Measurements from ENCODE around the gene IL3.

IL3 gene, protein sequence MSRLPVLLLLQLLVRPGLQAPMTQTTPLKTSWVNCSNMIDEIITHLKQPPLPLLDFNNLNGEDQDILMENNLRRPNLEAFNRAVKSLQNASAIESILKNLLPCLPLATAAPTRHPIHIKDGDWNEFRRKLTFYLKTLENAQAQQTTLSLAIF

DNA sequence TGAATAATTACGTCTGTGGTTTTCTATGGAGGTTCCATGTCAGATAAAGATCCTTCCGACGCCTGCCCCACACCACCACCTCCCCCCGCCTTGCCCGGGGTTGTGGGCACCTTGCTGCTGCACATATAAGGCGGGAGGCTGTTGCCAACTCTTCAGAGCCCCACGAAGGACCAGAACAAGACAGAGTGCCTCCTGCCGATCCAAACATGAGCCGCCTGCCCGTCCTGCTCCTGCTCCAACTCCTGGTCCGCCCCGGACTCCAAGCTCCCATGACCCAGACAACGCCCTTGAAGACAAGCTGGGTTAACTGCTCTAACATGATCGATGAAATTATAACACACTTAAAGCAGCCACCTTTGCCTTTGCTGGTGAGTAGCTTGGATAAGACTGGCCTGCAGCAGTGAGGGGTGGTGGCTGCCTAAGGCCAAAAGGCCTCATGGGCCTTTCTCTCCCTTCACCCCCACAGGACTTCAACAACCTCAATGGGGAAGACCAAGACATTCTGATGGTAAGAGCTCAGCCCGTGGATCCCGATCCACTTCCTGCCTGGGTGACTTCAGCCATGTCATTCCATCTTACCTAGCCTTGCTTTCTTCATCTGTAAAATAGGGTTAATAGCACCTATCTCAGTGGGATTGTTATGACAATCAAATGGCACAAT, at the start of gene IL3:
Gene IL3, plus strand, starts transcription at position 155 of the 661 bp plus-strand sequence. Its CDS starts 52 bp downstream, at position 207.
- no peak for DNase-seq (ENCODE audit: low read depth)

DNA sequence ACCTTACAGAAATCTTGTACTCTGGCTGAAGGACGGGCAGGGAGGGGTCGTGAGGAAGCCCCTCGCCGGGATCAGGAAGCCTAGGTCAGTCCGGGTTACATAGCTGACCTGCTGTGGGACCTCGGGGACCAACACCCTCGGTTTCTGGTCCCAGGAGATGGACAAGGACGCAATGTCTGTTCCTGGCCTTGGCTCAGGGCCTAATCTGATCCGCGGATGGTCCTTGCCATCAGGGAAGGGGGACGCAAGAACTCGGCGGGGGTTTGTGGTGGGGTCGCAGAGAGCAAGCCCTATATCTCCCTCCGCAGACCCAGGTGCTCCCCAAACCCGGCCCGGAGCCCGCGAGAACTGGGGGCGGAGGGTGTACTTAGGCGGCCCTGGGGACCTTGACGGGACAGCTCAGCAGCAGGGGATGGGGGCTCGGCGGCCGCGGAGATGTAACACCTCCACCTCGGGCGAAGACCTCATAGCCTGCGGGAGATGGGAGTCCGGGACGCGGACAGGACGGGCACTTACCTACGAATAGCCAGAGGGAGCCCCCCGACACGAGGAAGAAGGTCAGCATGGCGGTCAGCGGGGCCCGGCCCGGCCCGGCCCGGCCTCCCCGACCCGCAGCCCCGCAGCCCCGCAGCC, 49.4 kb upstream of the IL3 start:
- no peak for DNase-seq (ENCODE audit: low read depth)

DNA sequence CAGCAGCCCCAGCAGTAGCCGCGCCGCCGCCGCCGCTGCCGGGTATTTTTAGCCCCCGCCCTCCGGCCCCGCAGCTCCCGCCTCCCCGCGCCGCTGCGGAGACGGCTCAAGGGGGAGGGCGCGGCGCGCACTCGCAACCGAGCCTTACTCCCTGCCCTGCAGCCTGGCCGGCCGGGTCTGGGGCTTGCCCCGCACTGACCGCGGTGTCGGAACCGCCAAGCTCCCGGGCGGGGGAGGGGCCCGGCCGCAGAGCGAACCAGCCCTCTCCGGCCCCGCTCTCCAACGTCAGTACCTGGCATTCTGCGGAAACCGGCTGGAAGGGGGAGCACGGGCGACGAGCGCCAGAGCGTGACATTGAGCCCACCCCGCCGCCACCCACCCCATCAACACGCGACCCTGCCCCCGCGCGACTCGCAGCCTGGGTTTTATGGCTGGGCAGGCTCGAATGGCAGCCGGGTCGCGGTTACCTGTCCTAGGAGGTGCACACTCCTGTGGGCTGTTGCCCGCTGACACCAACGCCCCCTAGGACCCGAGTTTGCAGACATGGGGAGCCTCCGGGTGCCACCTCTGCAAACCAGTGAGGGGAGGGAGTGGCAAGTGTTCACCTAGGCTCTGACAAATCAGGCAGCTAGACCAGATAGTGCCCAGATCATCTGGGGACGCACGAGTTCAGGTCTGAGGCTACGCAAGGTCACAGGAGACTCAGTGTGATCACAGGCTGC, 48.7 kb upstream of the IL3 start, which contains the start of gene ACSL6:
Gene ACSL6, minus strand, starts transcription at position 37 of the 722 bp plus-strand sequence. CDS start 105 bp downstream, outside the sequence.
- no peak for DNase-seq (ENCODE audit: low read depth)

DNA sequence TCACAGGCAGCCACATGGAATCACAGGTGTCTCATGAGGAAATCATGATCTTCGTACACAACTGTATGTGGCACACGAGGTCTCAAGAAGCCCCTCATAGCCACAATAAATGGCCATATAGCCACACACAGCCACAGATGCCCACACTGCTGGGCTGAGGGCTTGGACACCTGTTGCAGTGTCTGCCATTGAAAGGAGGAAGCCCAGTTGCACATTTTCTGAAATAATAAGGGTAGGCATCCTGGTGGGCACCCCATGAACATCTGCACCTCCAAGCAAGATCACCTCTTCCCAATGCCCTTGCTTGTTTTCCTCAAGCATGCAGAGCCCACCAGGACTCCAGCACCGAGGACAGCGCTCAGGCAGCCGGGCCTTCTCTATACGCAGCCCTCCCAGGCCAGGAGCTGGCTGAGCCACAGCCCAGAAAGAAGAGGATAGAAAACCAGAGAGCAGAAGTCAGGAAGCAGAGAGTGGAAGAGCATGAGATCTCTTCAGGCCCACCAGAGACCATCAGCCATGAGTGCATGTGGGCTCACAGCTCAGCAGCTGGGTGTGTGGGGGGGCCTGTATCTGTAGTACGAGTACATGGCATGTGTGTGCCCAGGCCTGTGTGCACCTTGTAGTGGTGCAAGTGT, 48.0 kb upstream of the IL3 start:
- no peak for DNase-seq (ENCODE audit: low read depth)

DNA sequence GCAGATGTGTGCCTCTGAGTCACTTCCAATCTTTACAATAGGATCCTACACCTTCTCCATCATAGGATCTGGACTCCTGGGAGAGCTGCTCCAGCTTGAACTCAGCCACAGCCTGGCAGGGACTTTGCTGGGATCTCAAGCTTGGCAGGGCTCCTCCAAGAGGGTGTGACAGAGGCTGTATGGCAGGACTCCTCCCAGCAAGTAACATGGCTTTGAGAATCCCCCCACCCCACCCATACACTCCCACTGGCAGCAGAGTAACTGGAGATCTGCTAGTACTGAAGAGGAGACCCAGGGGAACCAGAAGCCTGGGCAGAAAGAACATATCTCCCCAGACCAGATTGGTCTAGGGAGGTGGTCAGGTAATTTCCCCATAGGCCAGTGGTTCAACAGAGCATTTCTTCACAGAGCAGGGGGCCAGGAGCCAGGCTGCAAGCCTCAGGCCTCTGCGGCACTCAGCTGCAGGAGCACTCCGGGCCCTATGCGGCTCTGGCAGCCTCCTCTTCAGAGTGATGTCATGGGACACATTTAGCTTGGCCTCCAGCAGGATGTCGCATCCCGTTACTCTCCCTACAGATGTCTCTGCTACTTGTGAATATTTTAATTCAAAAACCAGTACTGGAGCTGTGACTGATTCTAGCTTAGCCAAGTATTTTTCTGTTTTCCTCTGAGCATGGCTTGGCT, 47.3 kb upstream of the IL3 start:
- DNase-seq (ENCODE audit: low read depth) = no peak

DNA sequence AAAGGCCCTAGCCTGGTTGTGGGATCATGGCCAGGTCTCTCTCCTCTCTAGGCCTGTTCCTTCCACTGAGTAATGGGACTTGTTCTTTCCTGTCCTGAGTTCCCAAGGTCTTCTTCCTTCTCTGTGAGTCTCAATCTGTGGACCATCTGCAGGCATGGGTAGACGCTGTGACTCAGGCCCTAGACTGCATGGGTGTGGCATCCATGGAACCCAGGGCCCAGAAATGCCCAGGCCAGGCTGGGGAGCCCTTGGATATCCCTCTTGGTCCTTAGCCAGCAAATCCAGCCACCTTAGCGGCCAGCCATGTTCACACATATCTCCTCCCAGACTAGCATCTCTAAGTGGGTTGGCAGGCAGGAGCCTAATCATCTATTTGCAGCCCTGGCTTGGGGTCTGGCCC, 46.7 kb upstream of the IL3 start:
- no peak for DNase-seq (ENCODE audit: low read depth)

DNA sequence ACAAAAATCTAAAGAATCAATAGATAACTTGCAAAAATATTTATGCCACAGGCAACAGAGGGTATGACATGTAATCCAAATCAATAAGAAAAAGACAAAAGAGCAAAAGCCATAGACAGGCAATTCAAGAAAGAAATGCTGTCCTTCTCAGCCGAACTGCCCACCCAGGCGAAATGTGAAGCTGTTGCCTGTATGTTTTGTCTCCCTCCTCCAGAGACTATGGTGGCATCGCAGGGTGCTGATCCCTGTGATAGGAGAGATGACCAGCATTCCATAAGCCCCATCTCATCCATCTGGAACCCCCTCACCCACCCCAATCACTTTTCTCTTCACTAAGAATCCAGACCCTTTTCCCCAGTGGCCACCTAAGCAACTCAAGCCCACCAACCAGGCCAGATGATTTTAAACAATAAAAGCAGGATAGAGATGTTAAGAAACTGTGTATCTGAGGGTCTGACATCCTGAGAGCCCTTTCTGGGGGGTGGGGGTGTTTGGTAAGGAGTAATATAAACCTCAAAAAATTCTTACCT, 43.7 kb upstream of the IL3 start:
- no peak for DNase-seq (ENCODE audit: low read depth)

DNA sequence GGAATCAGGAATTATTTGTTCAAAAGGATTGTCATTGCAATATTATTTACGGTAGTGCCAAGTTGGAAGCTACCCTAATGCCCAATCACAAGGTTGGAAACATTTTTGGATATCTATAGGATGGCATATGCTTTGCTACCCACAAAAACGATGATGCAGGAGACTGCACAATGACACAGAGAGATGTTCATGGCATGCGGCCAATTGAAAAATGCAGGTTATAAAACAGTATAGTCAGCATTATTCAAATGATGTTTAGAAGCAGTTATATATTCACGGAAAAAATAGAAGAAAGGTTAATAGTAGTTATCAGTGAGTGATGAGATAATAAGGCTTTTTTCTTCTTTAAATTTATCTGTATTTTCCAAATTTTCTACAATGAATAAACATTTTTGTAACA, 43.1 kb upstream of the IL3 start:
- no peak for DNase-seq (ENCODE audit: low read depth)

DNA sequence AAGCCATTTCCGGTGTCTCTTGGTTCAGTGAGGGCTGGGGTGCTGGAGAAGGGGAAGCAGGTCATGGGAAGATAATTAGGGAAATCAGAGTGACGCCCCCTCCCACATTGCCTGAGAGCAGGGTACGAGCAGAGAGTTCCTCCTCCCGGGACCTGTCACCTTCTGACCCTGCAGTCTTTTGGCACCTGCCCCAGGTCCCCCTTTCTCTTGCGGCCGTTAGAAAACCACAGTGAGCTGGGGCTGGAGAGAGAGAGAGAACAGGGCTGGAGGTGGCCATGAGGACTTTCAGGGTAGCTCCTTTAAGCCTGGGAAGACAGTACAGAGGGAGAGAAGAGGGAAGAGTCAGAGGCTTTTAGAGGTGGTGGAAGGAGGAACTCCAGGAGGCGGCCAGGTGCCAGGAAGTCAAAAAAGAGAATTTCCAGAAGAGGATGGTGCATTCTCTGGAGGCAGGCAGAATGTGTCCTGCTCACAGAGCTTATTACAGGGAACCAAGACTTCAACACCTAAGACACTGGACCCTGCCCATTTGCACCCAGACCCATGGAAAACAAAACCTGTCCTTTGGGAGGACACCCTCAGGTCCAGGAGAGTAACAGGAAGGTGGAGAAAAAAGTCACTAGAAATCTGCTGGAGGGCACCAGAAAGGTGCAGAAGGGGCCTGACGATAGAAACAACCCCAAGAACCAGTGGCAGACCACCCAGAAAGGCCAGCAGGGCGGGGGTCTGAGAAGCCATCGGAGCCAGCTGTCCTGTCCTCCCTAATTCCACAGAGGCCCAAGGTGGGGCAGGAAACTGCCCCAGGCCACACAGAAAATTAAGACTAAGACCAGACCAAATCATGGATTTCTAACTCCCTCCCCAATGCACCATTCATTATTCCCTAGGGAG, 42.5 kb upstream of the IL3 start:
- DNase-seq (ENCODE audit: low read depth) = no peak

DNA sequence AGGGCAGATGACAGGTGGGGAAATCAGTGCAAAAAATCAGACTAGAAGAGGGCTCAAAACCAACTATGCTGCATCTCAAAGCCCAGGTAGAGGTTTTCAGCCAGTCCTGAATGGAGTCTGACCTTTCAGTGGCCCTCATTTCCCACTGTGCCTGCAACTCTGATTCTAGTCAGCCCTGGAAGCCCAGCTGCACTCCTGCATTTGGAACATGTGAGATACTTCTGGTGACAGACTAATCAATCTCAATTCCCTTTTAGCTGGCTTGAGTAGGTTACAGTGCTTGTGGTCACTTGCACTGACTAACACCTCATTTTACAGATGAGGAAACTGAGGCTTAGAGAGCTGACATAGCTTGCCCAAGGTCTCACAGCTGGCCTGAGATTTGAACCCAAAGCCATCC, 41.1 kb upstream of the IL3 start:
- no peak for DNase-seq (ENCODE audit: low read depth)

DNA sequence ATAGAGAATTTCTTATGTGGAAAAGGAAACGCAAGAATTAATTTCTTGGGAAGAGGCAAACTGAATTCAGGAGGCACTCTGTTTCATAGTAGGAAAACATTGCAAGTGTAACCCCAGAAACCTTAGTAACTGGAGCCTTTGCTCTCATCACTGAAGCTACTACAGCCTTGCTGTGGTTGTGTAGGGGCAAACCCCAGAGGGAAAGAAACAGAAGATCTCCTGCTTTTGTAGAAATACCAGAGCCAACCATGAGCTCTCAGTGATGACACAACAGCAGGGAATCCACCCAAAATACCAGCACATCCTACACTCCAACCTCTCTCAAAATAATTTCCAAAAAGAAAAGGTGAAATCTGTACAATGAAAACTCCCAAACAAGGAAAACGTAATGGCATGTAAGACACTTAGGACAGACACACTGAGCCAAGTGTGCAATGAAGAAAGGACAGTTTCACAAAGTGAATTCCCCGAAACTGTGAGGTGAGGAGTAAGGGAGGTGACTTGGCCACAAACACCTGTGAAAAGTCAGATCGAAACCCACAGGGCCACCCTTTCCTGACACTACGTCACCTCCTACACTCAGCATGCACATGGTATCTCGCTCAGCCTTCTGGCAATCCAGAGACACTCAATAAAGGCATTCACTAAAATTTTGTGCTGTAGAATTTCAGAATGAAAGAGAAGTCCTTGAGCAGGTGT, 40.4 kb upstream of the IL3 start:
- DNase-seq (ENCODE audit: low read depth) = no peak

DNA sequence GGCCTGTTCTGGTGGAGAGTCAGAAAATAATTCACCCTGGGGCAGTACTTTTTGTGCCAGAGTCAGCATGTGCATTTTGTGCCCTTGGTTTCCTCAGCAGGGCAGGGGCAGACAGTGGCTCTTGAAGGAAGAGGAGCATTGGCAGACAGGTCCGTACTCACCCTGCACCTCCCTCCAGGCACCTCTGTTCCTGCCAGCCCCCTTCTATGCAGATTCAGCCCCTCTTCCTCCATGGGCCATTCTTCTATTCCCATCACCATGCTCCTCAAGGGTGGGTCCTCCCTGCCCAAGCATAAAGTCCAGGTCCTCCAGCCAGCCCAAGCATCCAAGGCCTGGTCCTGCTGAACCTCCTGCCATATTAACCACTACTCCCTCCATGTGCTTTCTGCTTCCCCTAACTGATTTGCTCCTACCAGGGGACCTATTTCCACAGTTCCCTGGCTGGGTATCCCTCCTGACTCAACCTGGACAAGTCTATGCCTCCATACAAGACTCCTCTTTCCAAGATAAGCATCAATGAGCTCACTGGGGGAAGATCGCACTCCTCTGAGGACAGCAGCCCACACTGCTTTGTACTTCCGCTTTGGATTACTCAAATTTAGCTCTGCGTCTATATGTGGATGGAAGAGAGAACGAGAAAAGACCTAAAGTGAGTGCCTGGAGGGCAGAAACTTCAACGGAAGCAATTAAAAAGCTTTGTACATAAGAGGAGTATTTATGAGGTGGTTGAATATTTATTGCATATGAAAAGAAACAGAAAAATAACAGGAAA, 39.7 kb upstream of the IL3 start:
- no peak for DNase-seq (ENCODE audit: low read depth)

DNA sequence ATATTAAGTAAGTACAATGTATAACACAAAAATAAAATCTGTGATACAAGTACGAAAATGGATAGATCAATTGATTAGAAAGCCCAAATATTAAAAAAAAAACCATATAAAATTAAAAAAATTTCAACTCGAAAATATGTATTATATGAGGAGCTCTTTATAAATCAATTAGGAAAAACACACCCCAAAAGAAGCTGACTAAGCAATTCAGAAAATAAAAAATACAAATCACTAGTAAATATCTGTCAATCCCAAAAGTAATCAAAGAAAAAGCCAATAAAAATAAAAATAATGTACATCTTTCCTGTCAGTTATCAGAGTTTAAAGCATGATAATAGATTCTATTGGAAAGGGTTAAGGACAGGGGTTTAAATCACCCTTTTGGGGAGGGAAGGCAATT, 38.8 kb upstream of the IL3 start:
- no peak for DNase-seq (ENCODE audit: low read depth)

DNA sequence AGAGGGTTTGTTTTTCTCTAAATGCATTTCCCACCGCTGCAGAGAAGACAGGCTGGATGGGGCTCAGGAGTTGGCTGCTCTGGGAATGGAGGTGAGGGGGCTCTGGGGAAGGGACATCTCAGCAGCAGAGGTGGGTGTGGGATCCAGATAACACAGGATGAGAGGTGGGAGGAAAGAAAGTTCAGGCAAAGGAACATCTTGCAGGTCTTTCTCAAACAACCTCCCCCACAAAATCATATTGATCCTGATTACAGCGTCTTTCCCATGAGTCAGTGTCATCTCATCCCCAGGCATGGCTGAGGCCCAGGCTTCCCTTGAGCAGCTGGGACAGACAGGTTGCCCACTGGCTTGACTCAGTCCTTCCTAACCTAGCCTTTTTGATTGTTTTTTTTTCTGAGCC, 37.7 kb upstream of the IL3 start:
- DNase-seq (ENCODE audit: low read depth) = no peak

DNA sequence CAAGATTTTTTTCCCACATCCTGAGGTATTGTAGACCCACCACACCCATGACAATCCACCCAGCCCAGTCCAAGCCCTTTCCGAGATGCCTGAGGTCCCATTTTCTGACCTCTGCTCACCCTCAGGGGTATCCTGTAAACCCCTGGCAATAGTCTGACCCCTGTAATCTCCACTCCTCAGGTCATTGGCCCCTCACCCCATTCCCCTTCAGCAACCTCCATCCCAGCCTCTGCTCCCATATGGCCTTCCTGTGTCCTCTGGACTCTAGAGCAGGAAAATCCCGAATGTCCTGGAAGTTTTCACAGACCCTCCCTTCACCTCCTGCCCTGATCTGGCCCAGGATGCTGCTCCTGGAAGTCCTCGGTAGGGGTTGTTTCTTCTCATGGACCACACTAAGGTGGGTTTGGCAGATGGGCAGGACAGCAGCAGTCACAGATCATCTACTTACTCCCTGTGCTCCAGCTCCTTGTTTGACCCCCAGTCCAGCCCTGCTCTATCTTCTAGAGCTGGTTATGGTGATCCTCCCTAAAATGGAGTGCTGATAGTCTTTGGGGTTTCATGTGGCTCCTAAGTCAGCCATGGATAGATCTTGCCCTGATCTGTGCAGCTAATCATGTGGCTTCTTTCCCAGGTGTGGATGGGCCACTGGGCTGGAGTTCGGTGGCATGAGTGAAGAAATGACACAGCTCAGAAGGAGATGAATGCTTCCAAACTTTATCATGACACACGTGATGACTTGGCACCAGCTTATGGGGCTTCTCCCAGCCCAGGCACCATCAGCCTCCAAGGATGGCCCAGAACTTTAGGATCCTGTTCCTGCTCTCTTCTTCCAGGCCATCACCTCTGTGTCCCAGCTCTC, 37.0 kb upstream of the IL3 start:
- no peak for DNase-seq (ENCODE audit: low read depth)

DNA sequence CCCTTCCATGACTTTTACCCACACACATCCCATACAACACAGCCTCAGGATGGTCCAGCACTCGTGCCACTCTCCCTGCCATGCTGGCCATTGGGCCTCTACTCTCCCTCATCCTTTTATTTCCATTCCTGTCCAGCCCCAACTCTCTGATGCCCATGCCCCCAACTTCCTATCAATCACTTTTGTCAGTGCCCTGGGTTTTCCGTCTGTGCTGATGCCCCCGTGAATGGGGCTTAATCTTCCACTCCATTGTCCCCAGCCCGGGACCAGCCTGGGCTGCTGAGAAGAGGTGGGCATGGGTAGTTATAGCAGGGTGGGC, 36.4 kb upstream of the IL3 start:
- no peak for DNase-seq (ENCODE audit: low read depth)

DNA sequence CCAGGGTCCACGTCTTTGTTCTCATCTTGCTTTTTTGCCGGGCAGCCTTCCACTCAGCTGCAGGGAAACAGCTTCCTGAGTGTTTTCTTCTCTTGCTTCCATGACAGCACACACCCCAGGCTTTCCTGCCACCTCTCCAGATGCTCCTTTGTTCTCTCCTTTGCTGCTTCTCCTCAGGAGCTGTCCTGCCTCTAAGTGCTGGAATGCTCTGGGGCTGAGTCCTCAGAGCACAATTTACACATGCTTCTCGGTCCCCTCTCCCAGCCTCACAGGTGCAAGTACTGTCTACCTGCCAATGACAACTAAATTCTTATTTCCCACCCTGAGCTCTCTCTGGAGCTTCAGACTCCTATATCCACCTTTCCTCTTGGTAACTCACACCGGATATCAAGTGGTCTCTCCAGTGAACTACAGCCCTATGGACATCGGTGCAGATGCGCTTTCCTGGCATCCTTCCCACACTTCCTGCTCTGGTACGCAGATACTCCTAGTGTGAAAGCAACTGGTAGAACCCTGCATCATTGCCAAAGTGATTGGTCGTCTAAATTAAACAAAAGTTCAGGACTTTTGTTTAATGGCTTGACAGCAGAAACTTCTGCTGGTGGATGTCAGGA, 35.6 kb upstream of the IL3 start:
- DNase-seq (ENCODE audit: low read depth) = no peak

DNA sequence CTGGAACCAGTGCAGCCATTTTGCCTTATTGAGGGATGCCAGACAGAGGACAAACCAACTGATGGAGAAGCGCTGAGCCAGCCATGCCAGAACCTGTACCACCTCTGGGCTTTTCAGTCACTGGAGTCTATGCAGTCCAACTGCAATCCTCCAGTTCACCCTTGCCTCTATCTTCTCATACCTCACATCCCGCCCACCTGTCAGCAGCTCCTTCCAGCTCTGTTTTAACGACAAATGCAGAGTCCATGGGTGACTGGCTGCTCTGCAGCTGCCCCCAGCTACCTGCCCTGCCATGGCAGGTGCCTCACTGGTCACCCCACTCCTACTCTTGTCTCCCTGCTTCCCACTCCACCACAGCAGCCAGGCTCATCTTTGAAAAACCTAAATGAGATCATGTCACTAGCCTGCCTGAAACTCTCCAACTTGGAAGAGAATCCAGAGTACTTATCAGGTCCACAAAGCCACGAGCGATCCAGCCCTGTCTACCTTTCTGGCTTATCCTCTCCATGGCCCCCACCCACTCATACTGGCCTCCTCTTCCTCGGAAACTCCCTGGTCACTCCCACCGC, 35.0 kb upstream of the IL3 start:
- DNase-seq (ENCODE audit: low read depth) = no peak

Measured in activated T-cell treated with anti-CD3 and anti-CD28 coated beads for 1 hour (primary cell).